Measurements from ENCODE around the gene MRPS35.

DNA sequence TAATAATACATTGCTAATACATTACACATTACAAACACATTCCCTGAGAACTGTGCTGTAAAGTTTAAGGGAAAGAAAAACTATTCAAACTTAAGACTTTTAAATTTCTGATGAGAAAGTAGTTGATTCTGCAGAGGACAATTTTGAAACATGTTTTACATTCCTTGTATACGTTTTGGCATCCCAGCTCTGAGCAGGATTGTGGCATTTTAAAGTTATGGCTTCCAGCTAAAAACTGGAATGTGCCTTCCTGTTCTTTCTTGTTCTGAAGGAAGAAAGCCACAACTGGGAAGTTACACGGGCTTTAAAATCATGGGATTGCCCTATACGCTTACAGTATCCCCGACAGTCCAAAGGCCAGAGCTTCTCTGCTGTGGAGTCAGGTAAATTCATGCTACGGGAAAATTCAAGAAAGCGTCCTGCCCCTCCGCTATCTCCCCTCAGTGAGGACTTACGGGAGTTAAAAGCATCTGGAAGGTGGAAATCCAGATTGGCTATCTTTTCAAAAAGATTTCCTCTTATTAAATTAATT, 58.6 kb downstream of the MRPS35 start:
- TF ChIP-seq EZH2 (IDR thresholded peaks at IDR 0.05; ENCODE audit: borderline replicate concordance, low read length) (no peak), CTCF (IDR thresholded peaks at IDR 0.05; ENCODE audit: low read length) (no peak)
